SU-DHL-6 (cell line): ENCODE measurements around the gene OR52E4.

Source experiments
- H2AFZ ChIP-seq: fragments of 200-600 bp; sonication (generic); 2 replicates; pipeline ENCODE4 v1.6.1; 2014; ENCODE audit warnings: low read depth, mild to moderate bottlenecking, moderate library complexity, mixed read lengths, antibody characterized with exemption, low read length; ENCODE audit not compliant: severe bottlenecking
- H3F3A ChIP-seq: fragments of 200-600 bp; shearing (Covaris generic); 2 replicates; pipeline ENCODE4 v1.6.0; 2016; ENCODE audit warnings: antibody characterized with exemption, mild to moderate bottlenecking; ENCODE audit not compliant: insufficient read depth
- H3K27ac ChIP-seq: fragments of 200-600 bp; sonication (generic); 2 replicates; pipeline ENCODE4 v1.5.1; 2016; ENCODE audit warnings: low read depth, mild to moderate bottlenecking, low read length, moderate library complexity, mixed read lengths
- H3K27me3 ChIP-seq: fragments of 200-600 bp; sonication (generic), shearing (Covaris generic); 2 replicates; pipeline ENCODE4 v1.6.0; 2014; ENCODE audit warnings: mild to moderate bottlenecking, low read length
- H3K36me3 ChIP-seq: fragments of 200-600 bp; sonication (generic); 2 replicates; pipeline ENCODE4 v1.6.1; 2014; ENCODE audit warnings: mild to moderate bottlenecking, low read length, mixed read lengths
- H3K4me2 ChIP-seq: fragments of 300-600, 200-600 bp; shearing (Covaris generic), sonication (generic); 2 replicates; pipeline ENCODE4 v1.6.0; 2014; ENCODE audit warnings: low read length, low read depth, mild to moderate bottlenecking; ENCODE audit not compliant: poor library complexity, severe bottlenecking
- H3K4me3 ChIP-seq: fragments of 200-600 bp; sonication (generic); 2 replicates; pipeline ENCODE4 v1.5.1; 2014; ENCODE audit warnings: antibody characterized with exemption, low read length, mild to moderate bottlenecking, mixed read lengths; ENCODE audit not compliant: insufficient read depth, poor library complexity, severe bottlenecking
- H3K79me2 ChIP-seq: fragments of 200-600 bp; sonication (generic); 2 replicates; pipeline ENCODE4 v1.6.1; 2014; ENCODE audit warnings: mild to moderate bottlenecking, low read length, moderate library complexity; ENCODE audit not compliant: insufficient read depth
- H3K9ac ChIP-seq: fragments of 200-600 bp; sonication (generic); 2 replicates; pipeline ENCODE4 v1.7.0; 2014; ENCODE audit warnings: mild to moderate bottlenecking, low read length
- H3K9me2 ChIP-seq: fragments of 200-600 bp; sonication (generic); replicated peaks from 2 replicates; pipeline ENCODE4 v1.6.1; 2014; ENCODE audit warnings: low read length; ENCODE audit not compliant: insufficient read depth
- H3K9me3 ChIP-seq: fragments of 200-600 bp; sonication (generic); 2 replicates; pipeline ENCODE4 v1.6.1; 2014; ENCODE audit warnings: low read length, mixed read lengths; ENCODE audit not compliant: insufficient read depth
- H4K20me1 ChIP-seq: fragments of 200-600 bp; sonication (generic); 2 replicates; pipeline ENCODE4 v1.6.1; 2014; ENCODE audit warnings: low read depth, mild to moderate bottlenecking, antibody characterized with exemption, low read length, moderate library complexity, mixed read lengths
- EZH2phosphoT487 ChIP-seq: fragments of 200-600 bp; sonication (generic), shearing (Covaris generic); conservative IDR thresholded peaks from 2 replicates; pipeline ENCODE4 v1.6.1; 2018; ENCODE audit warnings: mild to moderate bottlenecking, antibody characterized with exemption, low read length, moderate library complexity, mixed read lengths
- TF ChIP-seq, protein P1 (sequence below): fragments of 200-600 bp; sonication (generic); IDR thresholded peaks from one replicate; pipeline ENCODE4 v1.5.1; 2017; ENCODE audit warnings: antibody characterized with exemption, mild to moderate bottlenecking, low read length, moderate library complexity; ENCODE audit not compliant: insufficient read depth, poor library complexity, severe bottlenecking

Gene OR52E4

GRCh38 chr11:5933116-5933515, 52.7 kb downstream of the OR52E4 start:
- no peak overlapping the region for H3K9ac ChIP-seq
- H4K20me1 ChIP-seq, result no peaks in the 10 kb centered on the region
- no peaks in the 10 kb centered on the region for H3K27me3 ChIP-seq
- no peak overlapping the region for H3K4me2 ChIP-seq
- H3F3A ChIP-seq, result no peaks in the 10 kb centered on the region
- no peak overlapping the region for H2AFZ ChIP-seq
- TF ChIP-seq, protein P1, sequence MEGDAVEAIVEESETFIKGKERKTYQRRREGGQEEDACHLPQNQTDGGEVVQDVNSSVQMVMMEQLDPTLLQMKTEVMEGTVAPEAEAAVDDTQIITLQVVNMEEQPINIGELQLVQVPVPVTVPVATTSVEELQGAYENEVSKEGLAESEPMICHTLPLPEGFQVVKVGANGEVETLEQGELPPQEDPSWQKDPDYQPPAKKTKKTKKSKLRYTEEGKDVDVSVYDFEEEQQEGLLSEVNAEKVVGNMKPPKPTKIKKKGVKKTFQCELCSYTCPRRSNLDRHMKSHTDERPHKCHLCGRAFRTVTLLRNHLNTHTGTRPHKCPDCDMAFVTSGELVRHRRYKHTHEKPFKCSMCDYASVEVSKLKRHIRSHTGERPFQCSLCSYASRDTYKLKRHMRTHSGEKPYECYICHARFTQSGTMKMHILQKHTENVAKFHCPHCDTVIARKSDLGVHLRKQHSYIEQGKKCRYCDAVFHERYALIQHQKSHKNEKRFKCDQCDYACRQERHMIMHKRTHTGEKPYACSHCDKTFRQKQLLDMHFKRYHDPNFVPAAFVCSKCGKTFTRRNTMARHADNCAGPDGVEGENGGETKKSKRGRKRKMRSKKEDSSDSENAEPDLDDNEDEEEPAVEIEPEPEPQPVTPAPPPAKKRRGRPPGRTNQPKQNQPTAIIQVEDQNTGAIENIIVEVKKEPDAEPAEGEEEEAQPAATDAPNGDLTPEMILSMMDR, result no peak
- no peak for TF ChIP-seq EZH2phosphoT487
- no peak overlapping the region for H3K27ac ChIP-seq
- H3K9me2 ChIP-seq, result no peaks in the 10 kb centered on the region
- H3K9me3 ChIP-seq, result no peaks in the 10 kb centered on the region
- H3K79me2 ChIP-seq, result no peaks in the 10 kb centered on the region
- H3K36me3 ChIP-seq, result no peaks in the 10 kb centered on the region
- H3K4me3 ChIP-seq, result no peak overlapping the region
